Right ventricle myocardium inferior (tissue), 1 donor: ENCODE measurements around the gene ATRN. TPM values are rescaled to one million over a fixed set of nuclear protein-coding genes. Genes with fewer than 3 reads are reported as not detected.
"Not testable (repeated sequence)": the region's sequence is repeated elsewhere in the genome, so short reads cannot be mapped to it uniquely, and the experiment has no call there.

Experiments used
- ATAC-seq: fragments of 200-7000 bp; cut with Tn5 transposase; one replicate; pipeline ENCODE4 v1.9.1; 2020; ENCODE audit warnings: mild to moderate bottlenecking, moderate library complexity
- DNase-seq: peaks from one replicate; pipeline ENCODE4 v3.0.0; 2021; ENCODE audit errors: missing footprints
- intact Hi-C: fragments of 100-400 bp; cut with DNase I; formaldehyde crosslinking; loops from one replicate; pipeline ENCODE4 v1.11.0; 2022
- total RNA-seq: library from RNA; stranded (reverse); fragmentation: NEBNext Ultra II Directional; extraction: Animal tissue kit (Norgen Biotek cat#: 25700); gene quantifications from one replicate; pipeline ENCODE4 v1.2.1, GENCODE V29; 2021
- donor health status: DM: no; HTN: yes; CAD: no; lungs with severe emphysema.

Gene ATRN
- total RNA-seq, 1 donor from 2014 or later = 32.5 TPM

DNA sequence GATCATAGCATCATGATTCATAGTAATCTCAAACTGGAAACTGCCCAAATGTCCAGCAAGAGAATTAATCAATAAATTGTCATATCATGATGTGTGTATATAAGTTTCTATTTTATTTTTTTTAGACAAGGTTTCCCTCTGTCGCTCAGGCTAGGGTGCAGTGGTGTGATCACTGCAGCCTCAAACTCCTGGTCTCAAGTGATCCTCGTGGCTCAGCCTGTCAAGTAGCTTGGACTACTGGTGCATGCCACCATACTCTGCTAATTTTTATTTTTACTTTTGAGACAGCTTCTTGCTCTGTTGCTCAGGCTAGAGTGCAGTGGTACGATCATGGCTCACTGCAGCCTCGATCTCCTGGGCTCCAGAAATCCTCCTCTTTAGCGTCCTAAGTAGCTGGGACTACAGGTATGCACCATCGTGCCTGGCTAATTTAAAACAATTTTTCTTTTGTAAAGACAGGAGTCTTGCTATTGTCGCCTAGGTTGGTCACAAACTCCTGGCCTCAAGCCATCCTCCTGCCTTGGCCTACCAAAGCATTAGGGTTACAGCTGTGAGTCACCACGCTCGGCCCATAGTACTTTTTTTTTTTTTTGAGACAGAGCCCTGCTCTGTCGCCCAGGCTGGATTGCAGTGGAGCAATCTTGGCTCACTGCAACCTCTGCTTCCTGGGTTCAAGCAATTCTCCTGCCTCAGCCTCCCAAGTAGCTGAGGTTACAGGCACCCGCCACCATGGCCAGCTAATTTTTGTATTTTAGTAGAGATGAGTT lies 8.7 kb upstream of the ATRN start:
- ATAC-seq = no peak
- intact Hi-C loops = no loop called here
- no peak for DNase-seq

DNA sequence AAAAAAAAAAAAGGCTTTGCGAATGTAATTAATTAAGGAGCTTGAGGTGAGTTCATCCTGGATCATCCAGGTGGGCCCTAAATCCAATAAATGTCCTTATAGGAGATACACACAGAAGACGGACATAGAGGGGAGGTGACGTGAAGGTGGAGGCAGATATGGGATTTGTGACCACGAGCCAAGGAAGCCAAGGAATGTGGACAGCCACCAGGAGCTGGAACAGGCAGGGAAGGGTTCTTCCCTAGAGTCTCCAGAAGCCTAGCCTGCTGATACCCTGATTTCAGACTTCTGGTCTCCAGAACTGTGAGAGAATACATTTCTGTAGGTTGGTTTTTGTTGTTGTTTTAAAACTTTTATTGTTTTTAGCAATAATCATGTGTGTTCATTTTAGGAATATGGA lies 6.7 kb upstream of the ATRN start:
- ATAC-seq (no peak), DNase-seq (no peak)
- intact Hi-C loops = no loop called here

DNA sequence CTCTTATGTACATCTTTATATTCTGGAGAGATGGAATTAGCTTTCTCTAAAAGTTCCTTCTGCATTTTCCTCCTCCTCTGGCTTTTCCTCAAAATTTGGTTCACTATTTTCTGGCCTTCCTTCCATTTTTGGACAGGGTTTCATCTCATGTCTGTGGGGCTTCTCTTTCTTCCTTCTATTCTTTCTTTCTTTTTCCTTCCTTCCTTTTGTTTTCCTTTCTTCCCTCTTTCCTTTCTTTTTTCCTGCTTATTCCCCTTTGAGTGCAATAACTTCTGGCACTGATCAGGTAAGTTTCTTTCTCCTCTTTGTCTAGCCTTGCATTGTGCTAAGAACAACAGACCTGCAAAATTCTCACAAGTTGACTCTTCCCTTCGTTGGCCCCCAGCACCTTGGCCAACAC lies 5.5 kb upstream of the ATRN start:
- ATAC-seq (no peak), DNase-seq (no peak)
- intact Hi-C loops = no loop called here

DNA sequence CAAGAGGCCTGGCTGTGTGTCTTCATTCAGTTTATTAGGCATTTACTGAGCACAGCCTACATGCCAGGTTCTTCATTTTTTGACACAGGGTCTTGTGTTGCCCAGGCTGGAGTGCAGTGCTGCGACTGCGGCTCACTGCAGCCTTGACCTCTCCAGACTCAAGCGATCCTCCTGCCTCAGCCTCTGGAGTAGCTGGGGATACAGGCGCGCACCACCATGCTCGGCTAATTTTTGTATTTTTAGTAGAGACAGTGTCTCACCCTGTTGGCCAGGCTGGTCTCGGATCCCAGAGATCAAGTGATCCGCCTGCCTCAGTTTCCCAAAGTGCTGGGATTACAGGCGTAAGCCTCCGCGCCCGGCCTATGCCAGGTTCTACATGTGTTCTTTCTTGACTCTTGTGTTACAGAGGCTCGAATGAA lies 601 bp upstream of the ATRN start:
- no peak for ATAC-seq
- intact Hi-C loops = loop anchor here (1.0 kb wide), 1 partner anchor 62 kb away; no protein-coding TSS in a partner anchor
- no peak for DNase-seq

DNA sequence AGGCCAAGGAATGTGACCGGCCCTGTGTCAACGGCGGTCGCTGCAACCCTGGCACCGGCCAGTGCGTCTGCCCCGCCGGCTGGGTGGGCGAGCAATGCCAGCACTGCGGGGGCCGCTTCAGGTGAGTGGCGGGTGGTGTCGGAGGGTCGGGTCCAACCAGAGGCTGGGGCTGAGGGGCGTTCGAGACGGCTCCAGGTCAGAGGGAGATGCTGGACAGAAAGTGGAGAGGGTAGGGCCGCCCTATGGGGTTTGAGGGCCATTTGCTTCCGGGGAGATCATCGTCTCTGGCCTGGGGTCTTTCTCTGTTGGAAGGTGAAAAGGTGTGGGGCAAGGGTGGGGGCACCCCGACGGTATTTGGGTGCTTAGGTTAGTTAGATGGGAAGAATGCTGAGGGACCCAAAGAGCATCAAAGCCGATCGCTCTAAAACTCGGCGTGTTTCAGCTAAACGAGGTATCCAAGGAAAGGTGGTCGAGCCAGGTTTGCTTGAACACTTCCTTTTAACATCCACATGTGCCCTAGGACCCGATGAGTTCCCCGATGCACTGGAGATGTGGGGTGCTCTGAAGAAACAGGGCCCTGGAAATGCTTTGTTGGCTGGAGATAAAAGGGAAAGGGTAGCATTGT lies 691 bp downstream of the ATRN start:
- ATAC-seq (no peak), DNase-seq (peak; percentile 66)
- intact Hi-C loops = no loop called here

DNA sequence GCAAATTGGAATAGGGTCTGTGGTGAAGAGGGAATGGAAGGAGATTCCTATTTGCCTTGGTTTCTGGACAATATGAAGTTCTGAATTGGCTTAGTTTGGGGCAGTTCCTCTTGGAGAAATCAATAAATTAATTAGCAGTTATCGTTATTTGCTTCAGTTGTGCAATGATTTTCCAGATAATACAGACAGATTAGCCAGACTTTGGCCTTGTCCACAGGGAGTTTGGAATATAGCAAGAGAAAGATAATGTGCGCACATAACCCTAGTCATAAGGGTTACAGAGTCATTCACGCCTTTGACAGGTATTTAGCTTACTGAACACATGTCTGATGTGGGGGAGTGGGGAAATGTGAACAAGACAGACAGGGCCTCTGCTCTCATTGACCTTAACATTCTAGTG lies 1.3 kb downstream of the ATRN start:
- ATAC-seq (no peak), DNase-seq (no peak)
- intact Hi-C loops = no loop called here

DNA sequence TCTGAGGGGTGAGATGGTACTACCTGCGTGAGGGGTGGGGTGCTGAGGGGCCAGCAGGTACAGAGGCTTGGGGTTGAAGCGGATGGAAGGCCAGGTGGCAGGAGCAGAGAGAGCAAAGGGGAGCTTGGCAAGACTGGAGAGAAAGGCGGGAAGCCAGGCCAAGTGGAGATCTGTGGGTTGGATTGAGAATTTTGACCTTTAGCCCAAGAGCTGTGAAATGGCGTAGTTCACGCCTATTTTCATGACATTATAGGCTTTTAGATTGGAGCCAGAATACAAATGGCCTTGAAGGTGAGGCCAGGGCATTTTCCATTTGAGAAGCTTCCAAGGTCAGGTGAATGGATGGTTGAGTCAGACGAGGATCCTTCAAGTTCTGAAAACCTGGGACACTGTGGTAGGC lies 2.5 kb downstream of the ATRN start:
- intact Hi-C loops = no loop called here
- ATAC-seq (no peak), DNase-seq (no peak)

DNA sequence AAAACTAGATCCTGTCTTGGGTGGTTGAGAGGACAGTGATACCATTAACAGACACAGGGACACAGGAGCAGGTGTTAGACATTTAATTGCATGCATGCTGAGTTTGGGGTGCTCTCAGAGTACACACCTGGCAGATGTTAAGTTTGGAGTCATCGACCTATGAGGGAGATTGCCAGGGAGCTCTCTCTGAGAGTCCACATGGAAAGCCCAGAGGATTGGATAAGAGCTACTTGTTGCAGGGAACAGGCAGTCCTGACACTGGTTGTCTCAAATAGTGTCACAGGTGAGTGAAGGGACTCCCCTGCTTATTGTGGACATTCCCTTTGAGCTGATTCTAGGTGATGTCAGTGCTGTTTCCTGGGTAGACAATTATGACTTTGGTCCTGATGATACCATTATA lies 3.1 kb downstream of the ATRN start:
- ATAC-seq = no peak
- intact Hi-C loops = no loop called here
- DNase-seq = no peak

DNA sequence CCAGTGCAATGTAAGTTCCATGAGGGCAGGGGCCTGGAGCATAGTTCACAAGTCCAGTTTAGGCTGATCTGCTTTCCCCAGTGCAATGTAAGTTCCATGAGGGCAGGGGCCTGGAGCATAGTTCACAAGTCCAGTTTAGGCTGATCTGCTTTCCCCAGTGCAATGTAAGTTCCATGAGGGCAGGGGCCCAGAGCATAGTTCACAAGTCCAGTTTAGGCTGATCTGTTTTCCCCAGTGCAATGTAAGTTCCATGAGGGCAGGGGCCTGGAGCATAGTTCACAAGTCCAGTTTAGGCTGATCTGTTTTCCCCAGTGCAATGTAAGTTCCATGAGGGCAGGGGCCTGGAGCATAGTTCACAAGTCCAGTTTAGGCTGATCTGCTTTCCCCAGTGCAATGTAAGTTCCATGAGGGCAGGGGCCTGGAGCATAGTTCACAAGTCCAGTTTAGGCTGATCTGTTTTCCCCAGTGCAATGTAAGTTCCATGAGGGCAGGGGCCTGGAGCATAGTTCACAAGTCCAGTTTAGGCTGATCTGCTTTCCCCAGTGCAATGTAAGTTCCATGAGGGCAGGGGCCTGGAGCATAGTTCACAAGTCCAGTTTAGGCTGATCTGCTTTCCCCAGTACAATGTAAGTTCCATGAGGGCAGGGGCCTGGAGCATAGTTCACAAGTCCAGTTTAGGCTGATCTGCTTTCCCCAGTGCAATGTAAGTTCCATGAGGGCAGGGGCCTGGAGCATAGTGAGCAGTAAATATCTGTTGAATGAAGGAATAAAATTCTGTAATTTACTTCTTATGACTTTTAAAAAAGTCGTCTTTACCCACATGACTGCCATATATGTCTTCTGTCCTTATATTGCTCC lies 6.4 kb downstream of the ATRN start:
- DNase-seq, ATAC-seq, intact Hi-C loops: not testable (repeated sequence)

DNA sequence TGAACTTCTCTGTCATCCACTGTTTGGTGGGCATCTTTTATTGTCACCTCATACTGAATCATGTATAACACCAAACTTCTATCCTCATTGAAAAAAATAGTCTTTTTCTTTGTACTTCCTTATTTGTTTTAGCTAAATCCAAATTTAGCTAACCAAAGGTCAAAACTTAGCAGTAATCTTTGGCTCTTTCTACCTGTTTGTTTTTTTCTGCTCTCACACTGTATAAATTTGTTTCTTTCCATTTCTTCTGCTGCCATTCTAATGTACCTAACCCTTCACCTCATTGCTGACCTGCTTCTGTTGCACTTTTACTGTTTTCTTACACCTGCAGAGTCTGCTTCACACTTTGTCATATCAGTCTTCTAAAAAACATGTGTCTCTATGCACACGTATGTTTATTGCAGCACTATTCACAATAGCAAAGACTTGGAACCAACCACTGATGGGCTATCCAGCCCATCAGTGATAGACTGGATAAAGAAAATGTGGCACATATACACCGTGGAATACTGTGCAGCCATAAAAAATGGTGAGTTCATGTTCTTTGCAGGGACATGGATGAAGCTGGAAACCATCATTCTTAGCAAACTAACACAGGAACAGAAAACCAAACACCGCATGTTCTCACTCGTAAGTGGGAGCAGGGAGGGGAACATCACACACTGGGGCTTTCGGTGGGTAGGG lies 7.2 kb downstream of the ATRN start:
- intact Hi-C loops = no loop called here
- DNase-seq = no peak
- ATAC-seq = no peak

DNA sequence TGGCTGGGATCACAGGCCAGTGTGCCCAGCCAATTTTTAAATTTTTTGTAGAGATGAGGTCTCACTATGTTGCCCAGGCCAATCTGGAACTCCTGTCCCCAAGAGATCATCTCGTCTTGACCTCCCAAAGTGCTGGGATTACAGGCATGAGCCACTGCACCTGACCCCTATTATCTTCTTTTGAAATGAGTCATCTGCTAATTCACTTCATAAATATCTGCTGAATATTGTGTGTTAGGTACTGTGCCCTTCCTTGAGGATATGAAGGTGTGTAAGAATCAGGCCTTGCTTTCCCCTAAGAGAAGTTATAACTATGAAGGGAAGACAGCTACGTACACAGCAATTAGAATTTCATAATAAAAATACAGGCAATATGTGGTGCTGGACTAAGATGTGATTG lies 8.2 kb downstream of the ATRN start:
- no peak for ATAC-seq
- intact Hi-C loops = no loop called here

DNA sequence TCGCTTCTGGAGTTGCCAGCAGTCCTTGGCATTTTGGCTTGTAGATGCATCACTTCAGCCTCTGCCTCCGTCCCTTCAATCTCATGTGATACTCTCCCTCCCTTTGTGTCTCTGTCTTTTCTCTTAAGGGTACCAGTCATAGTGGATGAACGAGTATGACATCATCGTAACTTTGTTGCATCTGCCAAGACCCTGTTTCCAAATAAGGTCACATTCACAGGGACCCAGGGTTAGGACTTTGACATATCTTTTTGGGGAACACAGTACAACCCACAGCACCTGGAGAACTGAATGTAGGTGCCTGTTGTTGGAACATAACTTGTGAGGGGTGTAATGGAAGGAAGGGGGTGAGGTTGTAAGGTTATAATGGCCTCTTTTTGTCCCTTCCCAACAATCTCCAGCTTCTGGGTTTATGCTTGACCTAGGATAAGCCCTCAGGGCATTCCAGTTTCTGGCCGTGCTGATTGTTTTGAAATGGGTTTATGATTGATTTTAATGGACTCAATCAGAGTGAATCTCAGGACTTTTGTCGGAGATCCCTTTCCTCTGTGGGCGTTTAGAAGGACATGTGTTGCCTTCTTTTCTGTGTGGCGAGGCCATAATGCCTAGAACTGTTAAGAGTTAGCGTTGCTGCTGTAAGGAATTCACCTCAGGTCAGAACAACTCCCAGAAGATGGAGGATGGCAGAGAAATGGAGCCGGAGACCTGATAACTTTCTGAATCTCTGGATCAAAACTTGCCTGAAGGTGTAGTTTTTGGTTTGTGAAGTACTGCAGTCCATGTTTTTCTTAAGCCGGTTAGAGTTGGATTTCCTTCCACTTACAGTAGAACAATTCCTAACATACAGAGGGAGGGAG lies 9.2 kb downstream of the ATRN start:
- no peak for ATAC-seq
- intact Hi-C loops = no loop called here
- DNase-seq = no peak

More for the DNA sequence above, 8.2 kb downstream of the ATRN start:
- DNase-seq = no peak

DNA sequence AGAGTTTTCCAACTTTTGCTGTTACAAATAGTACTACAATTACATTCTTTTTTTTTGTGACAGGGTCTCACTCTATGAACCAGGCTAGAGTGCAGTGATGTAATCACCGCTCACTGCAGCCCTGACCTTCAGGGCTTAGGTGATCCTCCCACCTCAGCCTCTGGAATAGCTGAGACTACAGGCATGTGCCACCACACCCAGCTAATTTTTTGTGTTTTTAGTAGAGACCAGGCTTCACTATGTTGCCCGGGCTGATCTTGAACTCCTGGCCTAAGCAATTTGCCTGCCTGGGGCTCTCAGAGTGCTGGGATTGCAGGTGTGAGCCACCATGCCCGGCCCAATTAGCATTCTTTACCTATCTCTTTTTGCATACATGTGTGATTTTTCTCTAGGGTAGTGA lies 12.5 kb downstream of the ATRN start:
- intact Hi-C loops = no loop called here
- ATAC-seq = no peak
- DNase-seq = no peak

DNA sequence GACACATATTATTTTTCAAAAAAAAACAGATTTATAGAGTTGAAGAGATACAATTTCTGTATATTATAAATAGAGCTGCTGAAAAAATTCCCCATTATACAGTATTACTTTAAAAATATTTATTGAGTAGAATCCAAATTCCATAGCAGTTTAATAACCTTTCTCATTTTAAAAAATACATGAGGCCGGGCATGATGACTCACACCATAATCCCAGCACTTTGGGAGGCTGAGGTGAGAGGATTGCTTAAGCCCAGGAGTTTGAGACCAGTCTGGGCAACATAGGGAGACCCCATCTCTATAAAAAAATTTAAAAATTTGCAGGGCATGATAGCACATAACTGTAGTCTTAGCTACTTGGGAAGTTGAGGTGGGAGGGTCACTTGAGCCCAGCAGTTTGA lies 13.0 kb downstream of the ATRN start:
- intact Hi-C loops = no loop called here
- no peak for DNase-seq
- no peak for ATAC-seq

DNA sequence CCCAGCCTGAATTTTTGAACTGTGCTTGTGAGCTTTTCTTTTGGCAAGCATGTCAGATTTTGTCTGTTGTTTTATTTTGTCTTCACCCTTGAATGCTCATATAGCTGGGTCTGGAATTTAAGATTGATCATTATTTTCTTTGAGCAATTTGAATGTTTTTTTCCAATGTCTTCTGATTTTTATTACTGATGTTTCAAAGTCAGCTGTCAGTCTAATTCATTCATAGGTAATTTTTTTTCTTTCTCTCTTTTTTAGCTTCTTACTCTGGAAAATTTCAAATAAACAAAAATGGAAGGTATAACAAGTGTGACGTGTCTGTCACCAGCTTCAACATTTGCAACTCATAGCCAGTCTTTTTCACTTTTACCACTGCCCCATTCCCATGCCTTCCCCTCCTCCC lies 15.1 kb downstream of the ATRN start:
- intact Hi-C loops = no loop called here
- DNase-seq = no peak
- ATAC-seq = no peak

DNA sequence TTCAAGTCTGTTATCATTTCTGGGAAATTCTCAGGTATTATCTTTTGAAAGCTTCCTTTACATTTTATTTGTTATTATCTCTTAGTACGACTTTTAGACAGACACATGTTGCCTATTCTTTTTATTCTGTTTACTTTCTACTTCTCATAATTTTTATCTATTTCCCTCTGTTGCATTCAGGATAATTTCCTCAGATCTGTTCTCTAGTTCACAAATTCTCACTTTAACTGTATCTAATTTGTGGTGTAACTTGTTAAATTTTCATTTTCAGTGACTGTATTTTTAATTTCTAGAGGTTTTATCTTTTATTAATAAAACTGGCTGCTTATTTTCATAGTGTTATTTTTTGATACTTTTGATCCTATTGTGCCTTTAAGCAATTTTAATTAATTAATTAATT lies 16.0 kb downstream of the ATRN start:
- DNase-seq (no peak), ATAC-seq (no peak)
- intact Hi-C loops = no loop called here

DNA sequence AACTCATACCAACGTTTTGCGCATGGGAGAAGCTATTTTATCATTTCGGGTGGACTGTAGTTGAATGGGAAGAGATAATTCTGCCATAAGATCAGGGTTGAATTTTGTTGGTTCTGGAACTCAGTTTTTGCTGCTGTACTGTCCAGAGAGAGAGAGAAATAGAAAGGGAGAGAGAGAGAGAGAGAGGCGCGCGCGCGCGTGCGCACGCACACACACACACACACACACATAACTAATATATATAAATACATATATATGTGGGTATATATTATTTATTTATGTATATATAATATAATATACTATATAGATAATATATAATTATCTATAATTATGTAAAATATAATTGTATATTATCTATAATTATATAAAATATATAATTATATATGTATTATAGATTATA lies 21.9 kb downstream of the ATRN start:
- ATAC-seq = no peak
- intact Hi-C loops = no loop called here
- DNase-seq = no peak

DNA sequence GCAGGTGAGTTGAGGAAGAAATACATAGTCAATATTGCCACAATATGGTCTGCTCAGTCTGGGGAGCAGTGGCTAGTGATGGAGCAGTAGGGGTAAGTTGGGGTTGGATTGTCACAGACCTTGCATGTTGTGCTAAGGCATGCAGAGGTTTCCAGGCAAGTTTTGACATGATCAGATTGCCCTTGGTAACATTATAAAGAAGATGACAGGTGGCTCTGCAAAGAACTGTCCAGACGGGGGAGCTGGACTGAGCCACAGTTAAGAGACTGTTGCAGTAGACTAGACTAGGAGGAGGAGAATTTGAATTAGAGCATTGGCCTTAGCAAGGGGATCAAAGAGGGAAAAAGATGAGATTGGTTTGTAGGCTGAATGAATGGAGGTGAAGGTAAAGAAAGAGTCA lies 23.4 kb downstream of the ATRN start:
- intact Hi-C loops = no loop called here
- DNase-seq (no peak), ATAC-seq (no peak)
